NCI-H1092 (cell line): ENCODE results near the gene FOXE3.

Experiments used
- DNase-seq: peaks from one replicate; lab custom pipeline; 2025; lab: John Stamatoyannopoulos, UW

The FOXE3 gene

DNA sequence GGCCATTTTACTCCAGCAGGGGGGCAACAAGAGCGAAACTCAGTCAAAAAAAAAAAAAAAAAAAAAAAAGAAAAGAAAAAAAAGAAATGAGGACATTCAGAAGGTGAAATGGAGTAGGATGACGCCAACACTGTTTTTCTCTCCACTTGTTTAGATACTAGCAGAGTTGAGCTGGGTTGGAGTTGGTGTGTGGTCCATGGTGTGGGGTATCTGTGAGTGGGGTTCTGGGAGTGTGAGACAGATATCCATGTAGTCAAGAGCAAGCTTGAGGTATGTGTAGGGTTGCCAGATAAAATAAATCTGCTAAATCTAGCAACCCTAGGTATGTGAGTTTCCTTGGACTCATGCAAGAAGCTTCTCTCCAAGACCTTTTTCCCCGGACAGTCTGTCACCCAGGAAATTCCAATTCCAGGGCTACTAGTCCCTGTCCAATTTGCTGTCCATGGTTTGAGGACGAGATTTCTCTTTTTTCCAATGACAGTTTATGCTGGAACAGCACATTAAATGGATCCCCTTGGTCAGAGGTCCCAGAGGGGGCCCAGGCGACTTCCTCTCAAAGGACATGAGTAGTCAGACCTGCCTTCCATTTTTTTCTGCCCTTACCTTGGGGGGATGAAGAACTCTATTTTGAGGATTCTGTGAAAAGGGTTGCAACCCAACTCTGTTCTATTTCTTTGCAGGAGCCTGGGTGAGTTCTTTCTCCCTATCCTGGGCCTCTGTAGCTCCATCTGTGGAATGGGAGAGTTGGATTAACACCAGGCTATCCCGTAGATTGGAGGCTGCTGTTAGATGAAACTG is 19.6 kb downstream of the FOXE3 start:
- no peak for DNase-seq

DNA sequence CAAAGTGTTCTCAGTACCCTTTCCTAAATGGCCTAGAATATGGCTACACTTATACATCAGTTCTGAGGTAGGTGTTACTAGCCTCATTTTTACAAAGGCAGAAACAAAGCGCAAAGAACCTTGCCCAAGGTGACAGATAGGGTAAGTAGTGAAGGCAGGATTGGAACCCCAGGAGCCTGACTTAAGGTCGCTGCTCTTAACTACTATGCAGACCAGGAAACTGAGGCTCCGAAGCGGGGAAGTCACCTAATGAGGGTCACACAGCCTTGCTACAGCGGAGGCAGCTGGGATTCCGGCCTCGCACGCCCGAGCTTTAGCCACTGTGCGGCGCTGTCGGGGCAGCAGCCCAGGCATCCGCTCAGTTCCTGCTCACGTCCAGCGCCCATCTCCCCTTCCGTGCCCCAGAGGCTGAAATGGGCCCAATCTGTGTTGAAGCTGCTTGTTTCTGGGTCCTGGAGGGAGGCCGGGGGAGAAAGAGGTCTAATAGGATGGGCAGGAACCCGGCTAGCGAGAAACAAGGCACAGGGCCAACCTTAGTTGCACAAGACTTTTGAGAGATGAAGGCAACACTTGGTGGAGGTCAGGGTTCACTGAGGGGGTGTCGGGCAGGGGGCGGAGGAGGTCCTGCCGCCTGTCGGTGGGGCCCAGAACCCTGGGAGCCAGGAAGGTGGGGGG is 20.4 kb downstream of the FOXE3 start:
- DNase-seq = peak; percentile 42

DNA sequence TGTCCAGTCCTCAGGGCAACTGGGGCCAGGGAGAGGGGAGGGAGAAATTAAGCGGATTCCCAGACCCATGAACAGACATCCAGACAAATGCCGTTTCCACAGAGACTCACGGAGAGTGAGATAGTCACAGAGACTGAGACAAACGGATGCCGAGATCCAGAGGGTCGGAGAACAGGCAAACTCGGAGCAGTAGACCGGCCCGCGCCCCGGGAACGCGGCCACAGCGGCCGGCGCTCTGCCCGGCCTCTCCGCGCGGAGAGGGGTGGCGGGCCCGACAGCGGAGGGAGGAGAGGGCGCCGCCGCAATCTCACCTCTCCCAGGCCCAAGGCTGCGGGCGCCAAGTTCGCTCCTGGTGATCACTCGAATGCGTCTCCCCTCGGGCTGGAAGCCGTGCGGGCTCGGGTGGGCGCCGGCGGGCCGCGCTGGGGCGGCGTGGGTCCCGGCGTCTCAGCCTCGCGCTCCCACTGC is 20.9 kb downstream of the FOXE3 start:
- no peak for DNase-seq

DNA sequence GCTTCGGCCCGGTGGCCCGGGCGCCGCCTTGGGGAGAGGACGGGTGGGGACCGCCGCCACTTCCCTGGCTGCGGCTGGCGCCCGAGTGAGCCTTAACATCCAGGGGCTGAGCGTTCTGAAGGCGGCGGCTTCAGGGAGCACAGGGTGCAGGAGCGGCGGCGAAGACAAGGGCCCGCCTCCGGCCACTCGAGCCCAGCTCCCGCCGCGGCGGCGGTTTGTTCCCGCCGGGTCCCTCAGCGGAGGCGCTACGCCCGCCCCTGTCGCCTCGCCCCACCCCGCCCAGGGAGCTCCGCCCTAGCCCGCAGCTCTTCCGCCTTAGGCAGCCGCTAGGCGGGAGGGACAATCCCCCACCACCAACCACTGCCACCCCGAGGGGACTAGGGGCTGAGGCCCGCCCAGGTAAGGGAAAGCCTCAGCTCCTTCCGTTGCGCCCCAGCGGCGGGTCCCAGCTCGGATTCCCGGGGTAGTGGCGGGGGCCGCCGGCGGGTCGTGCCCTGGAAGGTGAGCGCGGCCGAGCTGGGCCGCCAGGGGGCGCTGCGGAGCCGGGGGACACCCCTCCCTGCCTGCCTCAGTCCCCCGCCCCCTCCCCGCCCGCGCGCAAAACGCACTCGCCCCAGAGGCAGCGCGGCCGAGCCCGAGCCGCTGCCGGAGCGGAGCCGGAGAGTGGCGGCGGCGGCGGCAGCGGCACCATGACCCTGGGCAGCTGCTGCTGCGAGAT is 21.5 kb downstream of the FOXE3 start, which contains the start of gene FOXD2:
TSS of gene FOXD2 (plus strand) at position 598 of the 718 bp plus-strand sequence. CDS start at position 690, 92 bp downstream.
- peak; percentile 71 for DNase-seq

DNA sequence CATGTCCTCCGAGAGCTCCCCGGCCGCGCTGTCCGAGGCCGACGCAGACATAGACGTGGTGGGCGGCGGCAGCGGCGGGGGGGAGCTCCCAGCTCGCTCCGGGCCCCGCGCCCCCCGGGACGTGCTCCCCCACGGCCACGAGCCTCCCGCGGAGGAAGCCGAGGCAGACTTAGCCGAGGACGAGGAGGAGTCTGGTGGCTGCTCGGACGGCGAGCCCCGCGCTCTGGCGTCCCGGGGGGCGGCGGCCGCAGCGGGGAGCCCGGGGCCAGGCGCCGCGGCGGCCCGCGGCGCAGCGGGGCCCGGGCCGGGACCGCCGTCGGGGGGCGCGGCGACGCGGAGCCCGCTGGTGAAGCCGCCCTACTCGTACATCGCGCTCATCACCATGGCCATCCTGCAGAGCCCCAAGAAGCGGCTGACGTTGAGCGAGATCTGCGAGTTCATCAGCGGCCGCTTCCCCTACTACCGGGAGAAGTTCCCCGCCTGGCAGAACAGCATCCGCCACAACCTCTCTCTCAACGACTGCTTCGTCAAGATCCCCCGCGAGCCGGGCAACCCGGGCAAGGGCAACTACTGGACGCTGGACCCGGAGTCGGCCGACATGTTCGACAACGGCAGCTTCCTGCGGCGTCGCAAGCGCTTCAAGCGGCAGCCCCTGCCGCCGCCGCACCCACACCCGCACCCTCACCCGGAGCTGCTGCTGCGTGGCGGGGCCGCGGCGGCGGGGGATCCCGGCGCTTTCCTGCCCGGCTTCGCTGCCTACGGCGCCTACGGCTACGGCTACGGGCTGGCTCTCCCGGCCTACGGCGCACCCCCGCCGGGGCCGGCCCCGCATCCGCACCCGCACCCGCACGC is 22.3 kb downstream of the FOXE3 start:
- no peak for DNase-seq

DNA sequence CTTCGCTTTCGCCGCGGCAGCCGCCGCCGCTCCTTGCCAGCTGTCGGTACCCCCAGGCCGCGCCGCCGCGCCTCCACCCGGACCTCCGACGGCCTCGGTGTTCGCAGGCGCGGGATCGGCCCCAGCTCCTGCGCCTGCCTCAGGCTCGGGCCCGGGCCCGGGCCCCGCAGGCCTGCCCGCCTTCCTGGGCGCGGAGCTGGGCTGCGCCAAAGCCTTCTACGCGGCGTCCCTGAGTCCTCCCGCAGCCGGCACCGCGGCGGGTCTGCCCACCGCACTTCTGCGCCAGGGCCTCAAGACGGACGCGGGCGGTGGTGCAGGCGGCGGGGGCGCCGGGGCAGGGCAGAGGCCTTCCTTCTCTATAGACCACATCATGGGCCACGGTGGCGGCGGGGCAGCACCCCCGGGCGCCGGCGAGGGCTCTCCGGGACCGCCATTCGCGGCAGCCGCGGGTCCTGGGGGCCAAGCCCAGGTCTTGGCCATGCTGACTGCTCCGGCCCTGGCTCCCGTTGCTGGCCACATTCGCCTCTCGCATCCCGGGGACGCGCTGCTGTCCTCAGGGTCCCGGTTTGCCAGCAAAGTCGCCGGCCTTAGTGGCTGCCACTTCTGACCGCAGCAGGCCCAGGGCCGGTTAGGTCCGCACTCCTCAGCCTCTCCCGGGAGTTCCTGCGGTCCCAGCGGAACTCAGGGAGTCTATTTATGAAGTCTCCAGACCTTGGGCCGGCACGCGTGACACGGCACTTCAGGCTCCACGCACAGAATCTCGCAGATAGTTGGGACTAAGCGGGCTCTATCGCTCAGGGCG is 23.1 kb downstream of the FOXE3 start:
- DNase-seq = no peak

DNA sequence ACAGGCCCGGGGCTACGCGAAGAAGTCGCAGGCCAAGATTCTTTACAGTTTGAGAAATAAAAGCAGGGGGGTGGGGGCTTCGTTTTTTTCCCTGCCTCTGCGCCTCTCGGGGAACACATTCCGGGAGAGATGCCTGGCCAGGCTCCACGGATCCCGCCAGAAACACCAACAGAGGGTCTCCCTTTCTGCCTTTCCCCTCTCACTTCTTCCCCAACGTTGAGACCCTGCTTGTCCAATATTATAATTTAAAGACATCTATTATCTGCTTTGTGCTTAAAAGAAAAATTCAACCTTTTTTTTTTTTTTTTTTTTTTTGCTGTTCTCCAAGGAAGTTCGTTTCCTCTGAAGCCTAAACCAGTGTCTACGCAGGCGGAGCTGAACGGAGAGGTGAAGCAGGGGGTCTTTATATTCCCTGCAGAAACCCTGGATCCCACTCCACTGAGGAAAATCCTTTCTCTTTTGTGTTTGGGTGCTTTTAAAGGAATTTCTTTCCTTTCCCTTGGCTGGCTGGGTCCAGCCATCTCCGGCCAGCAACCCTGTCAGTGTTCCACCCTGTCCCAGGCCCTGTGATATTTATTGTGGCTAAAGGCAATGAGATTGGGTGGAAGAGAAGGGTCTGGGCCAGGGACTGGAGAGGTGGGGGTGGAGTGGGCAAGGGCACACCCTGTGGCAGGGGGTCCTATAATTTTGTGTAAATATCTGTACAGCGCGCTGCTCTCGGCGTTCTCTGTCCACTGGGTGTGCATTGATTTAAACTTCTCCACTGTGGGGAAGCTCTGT is 23.9 kb downstream of the FOXE3 start:
- DNase-seq = no peak

DNA sequence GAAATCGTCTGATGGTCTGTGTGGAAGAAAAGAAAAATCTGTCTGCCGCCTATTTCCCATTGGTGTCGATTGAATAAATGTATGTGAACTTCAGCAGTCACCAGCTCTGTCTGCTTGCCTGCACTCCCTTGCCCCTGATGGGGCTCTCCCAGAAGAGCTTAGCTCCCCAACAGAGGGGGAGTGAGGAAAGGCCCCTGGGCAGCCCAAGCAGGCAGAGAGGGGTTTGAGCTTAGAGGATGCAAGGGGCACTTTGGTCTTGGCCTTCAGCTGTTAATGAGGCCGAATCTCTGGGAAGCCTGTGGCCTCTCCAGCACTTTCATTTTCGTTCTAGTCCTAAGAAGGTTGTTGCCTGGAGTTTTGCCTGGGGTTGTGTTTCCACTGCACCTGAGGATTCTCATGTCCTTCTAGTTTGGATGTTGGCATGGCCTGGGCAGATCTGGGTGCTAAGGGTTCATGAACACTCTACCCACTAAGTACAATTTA is 24.6 kb downstream of the FOXE3 start:
- no peak for DNase-seq

DNA sequence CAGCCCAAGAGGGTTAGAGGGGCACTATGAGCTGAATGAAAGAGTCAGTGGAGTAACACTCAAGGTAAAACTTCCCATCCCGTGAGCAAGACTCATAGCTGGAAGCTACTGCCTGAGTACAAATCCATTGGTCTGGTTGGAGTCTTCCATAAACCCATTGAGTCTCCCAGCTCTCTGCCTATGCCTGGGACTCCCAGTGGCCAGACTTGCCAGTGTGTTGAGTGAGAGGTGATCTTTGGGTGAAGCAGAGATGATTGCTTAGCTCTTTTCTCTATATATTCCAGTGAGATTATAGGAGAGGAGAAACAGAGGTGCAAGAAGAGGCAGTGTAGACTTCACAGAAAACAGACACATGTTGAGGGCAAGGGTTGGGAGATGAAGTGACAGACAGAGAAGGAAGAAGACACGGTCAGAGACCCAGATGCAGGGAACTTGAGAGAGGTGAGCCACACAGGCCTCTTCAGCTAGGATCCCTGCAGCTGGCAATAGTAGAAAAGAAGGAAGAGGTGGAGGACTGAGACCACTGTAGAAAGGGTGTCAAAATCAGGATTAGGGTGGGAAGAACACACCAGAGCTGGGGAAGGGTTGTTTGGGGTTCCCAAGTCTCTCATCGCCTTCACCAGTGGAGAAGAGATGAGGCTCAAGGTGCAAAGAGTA is 25.5 kb downstream of the FOXE3 start:
- no peak for DNase-seq

DNA sequence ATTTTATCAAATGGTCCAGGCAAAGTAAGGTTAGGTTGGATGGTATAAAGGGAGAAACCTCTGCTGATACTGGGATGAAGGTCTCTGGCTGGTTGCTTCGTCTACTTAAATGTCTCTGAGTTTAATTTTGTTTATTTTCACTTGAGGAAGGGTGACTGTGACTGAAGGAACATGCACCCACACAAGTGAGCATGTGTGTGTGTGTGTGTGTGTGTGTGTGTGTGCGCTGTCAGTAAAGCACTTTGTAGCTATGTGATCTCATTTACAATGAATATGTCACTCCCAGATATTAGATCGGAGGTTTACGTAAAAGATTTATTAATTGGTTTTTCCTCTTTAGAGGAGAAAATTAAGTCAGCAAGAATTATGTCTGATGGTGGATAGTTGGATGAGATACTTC is 26.1 kb downstream of the FOXE3 start:
- DNase-seq = no peak

DNA sequence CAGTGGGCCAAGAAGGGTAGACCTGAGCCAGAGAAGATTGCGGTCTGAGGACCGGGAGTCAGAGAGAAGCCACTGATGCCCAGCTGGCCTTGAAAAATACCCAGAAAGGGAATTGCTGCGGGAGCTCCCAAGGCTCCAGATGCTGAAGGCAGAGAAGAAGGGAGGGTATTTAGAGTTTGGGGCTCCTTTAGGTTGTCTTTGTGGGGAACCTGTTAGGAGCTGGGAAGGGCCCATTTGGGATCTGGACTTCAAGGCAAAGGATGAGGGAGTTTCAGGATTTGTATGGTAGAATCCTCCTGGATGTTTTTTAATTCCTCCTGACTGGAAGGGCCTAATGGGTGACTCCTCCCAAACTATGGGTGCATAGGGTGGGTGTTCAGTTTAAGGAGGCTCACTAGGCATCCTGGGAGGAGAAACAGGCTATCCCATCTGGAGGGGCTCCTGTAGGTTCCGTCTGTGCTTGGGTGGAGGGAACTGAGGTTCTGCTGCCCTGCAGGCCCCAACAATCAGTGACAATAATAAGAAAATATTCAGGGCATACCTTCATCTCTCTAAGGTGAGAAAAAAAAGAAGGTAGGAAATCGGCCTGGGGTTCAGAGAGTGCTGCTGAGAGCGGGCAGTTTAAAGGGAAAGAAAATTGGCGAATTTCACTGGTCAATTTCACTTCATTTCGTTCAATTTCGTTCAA is 26.9 kb downstream of the FOXE3 start:
- no peak for DNase-seq

DNA sequence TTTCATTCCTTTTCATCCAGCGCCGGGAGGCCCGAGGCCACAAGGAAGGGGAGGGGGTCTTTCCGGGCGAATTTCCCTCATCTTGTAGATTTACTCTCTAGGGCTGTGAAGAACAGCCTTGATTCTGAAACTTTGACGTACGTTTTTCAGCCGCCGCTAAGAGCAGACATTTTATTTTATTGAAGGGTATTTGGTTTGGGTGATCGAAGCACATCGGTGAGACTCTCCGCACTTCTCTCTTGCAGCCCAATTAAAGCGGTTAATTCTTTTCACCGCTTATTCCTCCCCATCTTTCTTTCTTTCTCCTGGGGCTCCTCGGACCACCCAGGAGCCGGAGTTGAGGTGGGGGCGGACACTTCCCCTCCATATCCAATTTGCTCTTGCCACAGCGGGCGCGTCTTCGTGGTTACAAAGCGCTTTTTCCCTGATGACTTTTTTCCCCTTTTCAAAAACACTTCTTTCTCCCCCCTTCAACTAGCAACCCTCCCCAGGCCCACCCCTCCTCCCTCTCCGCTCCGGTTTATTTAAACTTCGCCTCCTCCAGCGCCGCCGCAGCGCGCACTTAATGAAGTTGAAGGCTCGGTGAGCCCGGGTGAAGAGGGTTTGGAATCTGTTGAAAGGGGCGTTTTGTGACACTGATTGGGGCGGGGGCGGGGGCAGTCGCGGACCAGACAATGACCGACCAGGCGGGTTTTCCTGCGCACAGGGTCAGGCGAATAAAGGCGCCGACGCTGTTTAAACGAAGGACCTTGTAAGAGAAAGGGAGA is 27.6 kb downstream of the FOXE3 start:
- no peak for DNase-seq

DNA sequence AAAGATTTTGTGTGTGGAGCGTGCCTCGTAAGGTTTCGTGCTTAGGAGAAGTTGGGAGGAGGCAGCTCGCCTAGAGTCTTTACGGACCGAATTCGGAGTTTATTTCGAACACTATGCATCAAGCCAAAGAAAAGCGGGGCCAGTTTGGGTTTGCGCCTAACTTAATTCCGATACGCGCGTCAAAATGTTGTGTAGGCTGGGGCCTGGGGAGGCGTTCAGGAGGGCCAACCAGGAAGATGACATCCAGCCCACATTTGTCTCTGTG is 28.1 kb downstream of the FOXE3 start:
- DNase-seq = no peak

DNA sequence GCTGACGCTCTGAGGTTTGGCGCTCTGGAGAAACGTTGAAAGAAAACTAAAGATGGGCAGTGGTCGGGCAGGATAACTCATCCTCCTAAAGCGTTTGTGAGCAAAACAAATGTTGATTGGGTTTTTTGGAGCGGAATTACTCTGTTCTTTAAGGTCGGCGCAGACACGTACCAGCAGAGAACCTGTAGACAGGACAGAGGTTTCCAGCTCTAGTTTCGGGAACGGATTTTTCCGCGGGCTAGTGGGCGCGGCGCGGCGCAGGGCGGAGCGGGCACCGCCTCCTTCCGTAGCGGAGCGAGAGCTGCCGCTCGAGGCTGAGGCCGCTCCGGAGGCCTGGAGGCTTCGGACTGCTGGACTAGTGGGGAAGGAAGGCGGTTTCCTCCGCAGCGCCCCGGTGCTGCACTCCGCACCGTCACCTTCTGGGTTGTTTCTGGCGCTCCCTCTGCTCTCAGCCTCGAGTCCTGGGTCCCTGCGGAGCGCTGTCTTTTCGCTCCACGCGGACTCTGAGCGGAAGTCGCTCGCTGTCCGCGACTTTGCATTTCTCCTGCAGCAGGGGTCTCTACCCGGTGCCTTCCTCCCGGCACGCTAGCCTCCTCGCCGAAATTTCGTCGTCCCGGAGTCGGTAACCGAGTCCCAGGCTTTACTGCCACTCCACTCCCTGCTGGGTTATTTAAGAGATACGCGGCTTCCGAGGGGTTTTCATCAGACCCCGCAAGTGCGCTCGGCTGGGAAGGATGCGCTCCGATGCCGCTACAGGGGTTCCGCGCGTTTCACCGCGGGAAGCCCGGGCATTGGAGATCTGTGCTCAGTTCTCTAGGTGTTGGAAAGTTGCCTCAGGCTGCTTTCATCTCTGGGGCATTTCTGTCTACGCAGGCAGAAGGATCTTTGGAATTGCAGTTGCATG is 28.7 kb downstream of the FOXE3 start:
- DNase-seq = no peak

DNA sequence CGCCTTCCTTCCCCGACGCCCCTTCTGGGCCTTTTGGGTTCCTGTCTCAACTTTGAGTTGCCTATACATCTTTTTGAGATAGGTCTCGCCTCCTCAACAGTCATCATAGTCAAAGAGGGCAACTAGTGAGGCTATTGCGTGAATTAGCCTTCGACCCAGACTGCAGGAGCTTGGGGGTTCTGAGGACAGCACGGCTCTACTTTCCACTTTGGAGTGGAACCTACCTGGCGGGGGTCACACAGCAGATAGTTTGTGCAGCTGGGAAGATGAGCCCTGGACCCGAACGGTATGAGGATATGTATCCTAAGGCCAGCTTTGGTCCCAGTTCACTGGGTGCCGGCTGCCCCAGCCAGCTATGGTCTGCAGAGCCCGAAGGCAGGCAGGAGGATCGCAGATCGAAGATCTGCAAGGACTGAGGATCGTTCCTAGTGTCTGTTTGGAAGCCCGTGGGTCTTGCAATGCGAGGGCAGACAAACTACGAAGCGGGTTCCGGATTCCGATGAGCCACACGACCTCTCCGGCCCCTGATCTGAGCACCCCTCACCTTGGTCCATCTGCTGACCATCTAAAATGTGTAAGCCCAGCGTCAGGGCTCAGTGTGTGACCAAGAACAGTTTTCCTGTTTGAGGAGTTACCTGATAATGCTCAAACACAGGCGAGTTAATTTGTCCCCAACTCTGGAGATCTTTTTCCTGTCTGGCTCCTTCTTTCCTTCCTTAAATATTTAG is 29.9 kb downstream of the FOXE3 start:
- DNase-seq = no peak

DNA sequence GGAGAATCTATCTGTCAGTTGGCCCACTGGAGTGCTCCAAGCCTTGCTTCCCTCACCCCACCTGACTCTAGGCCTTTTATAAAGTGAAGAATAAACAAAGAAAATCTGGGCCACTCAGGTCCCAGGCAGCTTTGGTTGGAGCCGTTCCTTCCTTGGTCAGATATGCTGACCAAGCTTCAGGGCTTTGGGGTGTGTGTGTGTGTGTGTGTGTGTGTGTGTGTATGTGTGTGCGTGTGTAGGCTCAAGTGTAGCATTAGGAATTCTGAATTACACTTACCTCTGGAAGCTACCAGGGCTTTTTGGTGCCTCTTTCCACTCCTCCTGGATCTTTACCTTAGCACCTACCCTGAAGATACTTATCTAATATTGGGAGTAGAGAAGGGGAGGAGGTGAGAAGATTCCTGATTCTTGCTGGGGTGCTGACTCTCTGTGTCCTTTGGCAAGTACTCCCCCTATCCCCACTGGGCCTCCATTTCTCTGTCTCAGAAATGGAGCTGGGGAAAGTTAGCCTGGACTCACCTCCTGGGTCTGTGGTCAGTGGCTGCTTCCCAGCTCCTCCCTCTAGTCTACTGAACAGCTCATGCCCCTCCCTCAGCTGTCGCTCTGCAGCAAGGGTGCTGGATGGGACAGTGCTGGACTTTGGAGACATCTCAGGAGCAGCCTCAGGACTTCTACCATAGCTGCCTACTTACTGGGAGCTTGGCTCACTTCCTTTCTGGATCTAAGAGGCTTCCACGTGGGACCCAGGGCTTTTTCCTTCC is 32.6 kb downstream of the FOXE3 start:
- DNase-seq = no peak
